Measurements from ENCODE around the gene KRT79.

DNA sequence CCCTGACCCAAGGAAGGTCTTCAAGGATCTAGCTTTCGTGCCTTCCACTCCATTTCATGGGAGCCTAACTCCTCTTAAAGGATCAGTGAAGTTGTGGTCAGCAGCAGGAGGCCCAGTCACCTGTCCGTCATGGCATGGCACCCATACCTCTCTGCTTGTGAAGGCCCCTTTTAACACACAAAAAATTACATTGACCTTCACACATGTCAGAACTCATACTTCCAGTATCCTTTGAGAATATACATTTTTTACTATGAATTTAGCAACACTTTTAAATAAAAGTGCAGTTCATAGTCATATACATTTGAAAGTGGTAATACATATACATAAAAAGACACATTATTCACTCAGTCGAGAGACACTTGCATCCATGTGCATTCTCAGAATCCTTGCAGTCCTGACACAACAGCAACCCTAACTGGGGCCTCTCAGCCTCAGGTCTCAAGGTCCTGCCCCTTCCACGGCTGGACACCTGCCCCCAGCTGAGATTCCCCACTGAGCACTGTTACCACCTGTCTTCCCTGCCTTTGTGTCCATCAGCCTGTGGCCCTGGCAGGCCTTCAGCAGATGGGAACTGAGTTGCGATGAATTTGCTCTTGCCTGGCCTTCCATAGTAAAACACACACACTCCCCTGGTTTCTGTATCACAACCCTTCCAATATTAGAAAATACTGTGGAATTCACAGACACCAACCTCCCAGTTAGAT lies 34.5 kb downstream of the KRT79 start:
- TF ChIP-seq SRF (IDR thresholded peaks at IDR 0.05; ENCODE audit: low read depth, low read length) (no peak), RNF2 (IDR thresholded peaks at IDR 0.05; ENCODE audit: borderline replicate concordance, low read depth, low read length, missing control alignments, poor library complexity, severe bottlenecking) (no peak), POLR2A (IDR thresholded peaks at IDR 0.05; ENCODE audit: control extremely low read depth in 1 of 2, low read depth in 2 of 2, low read length in 2 of 2) (no peak), KDM1A (IDR thresholded peaks at IDR 0.05; ENCODE audit: borderline replicate concordance, low read length) (no peak), EP300 (IDR thresholded peaks at IDR 0.05; ENCODE audit: borderline replicate concordance in 1 of 2, low read depth in 2 of 2, low read length in 2 of 2) (no peak)

Measured in H1 (cell line).